Measurements from ENCODE around the gene C2CD2L.
A peak's percentile ranks its signal among the peaks of the same experiment; 100 is the strongest.

DNA sequence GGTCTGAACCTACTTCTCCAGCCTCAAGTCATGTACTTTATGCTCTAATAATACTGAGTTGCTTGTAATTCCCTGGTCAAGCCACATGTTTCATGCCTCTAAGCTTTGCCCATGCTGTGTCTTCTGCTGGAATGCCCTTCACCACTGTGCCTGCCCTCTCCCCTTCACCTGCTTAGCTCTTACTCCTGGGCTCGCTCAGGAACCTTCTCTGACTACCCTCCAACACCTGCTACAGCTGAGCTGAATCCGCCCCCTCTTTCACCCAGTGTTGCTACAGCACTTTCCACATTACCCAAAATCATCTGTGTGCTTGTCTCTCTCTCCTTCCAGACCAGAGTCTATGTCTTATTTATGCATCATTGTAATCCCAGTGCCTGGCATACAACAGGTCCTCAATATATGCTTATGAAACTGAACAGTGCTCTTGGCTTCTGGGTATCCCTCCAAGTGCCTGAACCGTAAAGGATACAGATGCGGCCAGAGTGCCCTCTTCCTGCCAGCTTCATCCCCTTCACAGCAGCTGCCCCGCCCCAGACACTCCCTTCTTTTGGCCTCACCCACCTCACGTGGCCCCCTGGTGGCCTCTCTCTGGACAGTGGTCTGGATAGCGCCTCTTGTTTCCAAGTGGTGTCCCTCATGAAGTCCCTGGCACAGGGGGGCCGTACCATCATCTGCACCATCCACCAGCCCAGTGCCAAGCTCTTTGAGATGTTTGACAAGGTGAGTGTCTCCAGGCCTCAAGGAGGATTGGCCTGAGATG, 48.8 kb downstream of the C2CD2L start:
- no peak for TF ChIP-seq CHD2 (IDR thresholded peaks at IDR 0.05; ENCODE audit: low read length, partially characterized antibody)
- TF ChIP-seq, protein P1, sequence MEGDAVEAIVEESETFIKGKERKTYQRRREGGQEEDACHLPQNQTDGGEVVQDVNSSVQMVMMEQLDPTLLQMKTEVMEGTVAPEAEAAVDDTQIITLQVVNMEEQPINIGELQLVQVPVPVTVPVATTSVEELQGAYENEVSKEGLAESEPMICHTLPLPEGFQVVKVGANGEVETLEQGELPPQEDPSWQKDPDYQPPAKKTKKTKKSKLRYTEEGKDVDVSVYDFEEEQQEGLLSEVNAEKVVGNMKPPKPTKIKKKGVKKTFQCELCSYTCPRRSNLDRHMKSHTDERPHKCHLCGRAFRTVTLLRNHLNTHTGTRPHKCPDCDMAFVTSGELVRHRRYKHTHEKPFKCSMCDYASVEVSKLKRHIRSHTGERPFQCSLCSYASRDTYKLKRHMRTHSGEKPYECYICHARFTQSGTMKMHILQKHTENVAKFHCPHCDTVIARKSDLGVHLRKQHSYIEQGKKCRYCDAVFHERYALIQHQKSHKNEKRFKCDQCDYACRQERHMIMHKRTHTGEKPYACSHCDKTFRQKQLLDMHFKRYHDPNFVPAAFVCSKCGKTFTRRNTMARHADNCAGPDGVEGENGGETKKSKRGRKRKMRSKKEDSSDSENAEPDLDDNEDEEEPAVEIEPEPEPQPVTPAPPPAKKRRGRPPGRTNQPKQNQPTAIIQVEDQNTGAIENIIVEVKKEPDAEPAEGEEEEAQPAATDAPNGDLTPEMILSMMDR (IDR thresholded peaks at IDR 0.05), result peak; percentile 43
- TF ChIP-seq, protein P2, sequence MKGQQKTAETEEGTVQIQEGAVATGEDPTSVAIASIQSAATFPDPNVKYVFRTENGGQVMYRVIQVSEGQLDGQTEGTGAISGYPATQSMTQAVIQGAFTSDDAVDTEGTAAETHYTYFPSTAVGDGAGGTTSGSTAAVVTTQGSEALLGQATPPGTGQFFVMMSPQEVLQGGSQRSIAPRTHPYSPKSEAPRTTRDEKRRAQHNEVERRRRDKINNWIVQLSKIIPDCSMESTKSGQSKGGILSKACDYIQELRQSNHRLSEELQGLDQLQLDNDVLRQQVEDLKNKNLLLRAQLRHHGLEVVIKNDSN (IDR thresholded peaks at IDR 0.05; ENCODE audit: borderline replicate concordance, low read depth), result no peak
- TF ChIP-seq, protein P3, sequence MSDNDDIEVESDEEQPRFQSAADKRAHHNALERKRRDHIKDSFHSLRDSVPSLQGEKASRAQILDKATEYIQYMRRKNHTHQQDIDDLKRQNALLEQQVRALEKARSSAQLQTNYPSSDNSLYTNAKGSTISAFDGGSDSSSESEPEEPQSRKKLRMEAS (IDR thresholded peaks at IDR 0.05; ENCODE audit: low read depth), result no peak
- TF ChIP-seq, protein P4, sequence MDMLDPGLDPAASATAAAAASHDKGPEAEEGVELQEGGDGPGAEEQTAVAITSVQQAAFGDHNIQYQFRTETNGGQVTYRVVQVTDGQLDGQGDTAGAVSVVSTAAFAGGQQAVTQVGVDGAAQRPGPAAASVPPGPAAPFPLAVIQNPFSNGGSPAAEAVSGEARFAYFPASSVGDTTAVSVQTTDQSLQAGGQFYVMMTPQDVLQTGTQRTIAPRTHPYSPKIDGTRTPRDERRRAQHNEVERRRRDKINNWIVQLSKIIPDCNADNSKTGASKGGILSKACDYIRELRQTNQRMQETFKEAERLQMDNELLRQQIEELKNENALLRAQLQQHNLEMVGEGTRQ (IDR thresholded peaks at IDR 0.05; ENCODE audit: borderline replicate concordance, low read depth, low read length), result no peak
- TF ChIP-seq EP300 (IDR thresholded peaks at IDR 0.05; ENCODE audit: borderline replicate concordance in 1 of 2, low read depth in 1 of 2, low read length in 1 of 2), result no peak
- TF ChIP-seq, protein P5, sequence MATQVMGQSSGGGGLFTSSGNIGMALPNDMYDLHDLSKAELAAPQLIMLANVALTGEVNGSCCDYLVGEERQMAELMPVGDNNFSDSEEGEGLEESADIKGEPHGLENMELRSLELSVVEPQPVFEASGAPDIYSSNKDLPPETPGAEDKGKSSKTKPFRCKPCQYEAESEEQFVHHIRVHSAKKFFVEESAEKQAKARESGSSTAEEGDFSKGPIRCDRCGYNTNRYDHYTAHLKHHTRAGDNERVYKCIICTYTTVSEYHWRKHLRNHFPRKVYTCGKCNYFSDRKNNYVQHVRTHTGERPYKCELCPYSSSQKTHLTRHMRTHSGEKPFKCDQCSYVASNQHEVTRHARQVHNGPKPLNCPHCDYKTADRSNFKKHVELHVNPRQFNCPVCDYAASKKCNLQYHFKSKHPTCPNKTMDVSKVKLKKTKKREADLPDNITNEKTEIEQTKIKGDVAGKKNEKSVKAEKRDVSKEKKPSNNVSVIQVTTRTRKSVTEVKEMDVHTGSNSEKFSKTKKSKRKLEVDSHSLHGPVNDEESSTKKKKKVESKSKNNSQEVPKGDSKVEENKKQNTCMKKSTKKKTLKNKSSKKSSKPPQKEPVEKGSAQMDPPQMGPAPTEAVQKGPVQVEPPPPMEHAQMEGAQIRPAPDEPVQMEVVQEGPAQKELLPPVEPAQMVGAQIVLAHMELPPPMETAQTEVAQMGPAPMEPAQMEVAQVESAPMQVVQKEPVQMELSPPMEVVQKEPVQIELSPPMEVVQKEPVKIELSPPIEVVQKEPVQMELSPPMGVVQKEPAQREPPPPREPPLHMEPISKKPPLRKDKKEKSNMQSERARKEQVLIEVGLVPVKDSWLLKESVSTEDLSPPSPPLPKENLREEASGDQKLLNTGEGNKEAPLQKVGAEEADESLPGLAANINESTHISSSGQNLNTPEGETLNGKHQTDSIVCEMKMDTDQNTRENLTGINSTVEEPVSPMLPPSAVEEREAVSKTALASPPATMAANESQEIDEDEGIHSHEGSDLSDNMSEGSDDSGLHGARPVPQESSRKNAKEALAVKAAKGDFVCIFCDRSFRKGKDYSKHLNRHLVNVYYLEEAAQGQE (IDR thresholded peaks at IDR 0.05; ENCODE audit: low read depth, low read length), result no peak
- no peak for TF ChIP-seq TAF1 (IDR thresholded peaks at IDR 0.05; ENCODE audit: borderline replicate concordance, low read depth, low read length)

All from SK-N-SH (cell line).